Mesenchymal stem cell (in vitro differentiated cells and primary cell): ENCODE results near the gene LRRC10B.
A peak's percentile ranks its signal among the peaks of the same experiment; 100 is the strongest.
"Not testable (repeated sequence)": the region's sequence is repeated elsewhere in the genome, so short reads cannot be mapped to it uniquely, and the experiment has no call there.

Experiments used
- DNase-seq: peaks from one replicate; pipeline ENCODE4 v3.0.0-alpha.2; 2013
- H2AFZ ChIP-seq: one replicate; pipeline ENCODE4 v1.6.1; 2013; ENCODE audit warnings: low read depth, mild to moderate bottlenecking, control low read depth, inconsistent platforms, low read length, moderate library complexity
- H2AK5ac ChIP-seq: 2 replicates; pipeline ENCODE4 v1.6.1; 2013; ENCODE audit warnings: low read length, moderate library complexity, mild to moderate bottlenecking, inconsistent platforms; ENCODE audit not compliant: severe bottlenecking
- H2BK120ac ChIP-seq: one replicate; pipeline ENCODE4 v1.6.1; 2013; ENCODE audit warnings: low read depth, mild to moderate bottlenecking, inconsistent platforms, low read length, moderate library complexity
- H2BK12ac ChIP-seq, 2 experiments: one replicate each; pipeline ENCODE4 v1.6.1; 2013; ENCODE audit warnings: inconsistent platforms in 2 of 2, low read length in 2 of 2, mild to moderate bottlenecking in 2 of 2, moderate library complexity in 2 of 2, control low read depth in 1 of 2
- H2BK15ac ChIP-seq: one replicate; pipeline ENCODE4 v1.6.1; 2013; ENCODE audit warnings: mild to moderate bottlenecking, low read depth, inconsistent platforms; ENCODE audit not compliant: poor library complexity, severe bottlenecking
- H2BK5ac ChIP-seq: 2 replicates; pipeline ENCODE4 v1.6.1; 2013; ENCODE audit warnings: low read depth, mild to moderate bottlenecking, low read length, control low read depth, inconsistent platforms; ENCODE audit not compliant: poor library complexity, severe bottlenecking
- H3K14ac ChIP-seq, 2 experiments: one replicate each; pipeline ENCODE4 v1.6.1; 2013; ENCODE audit warnings: inconsistent platforms in 2 of 2, low read length in 2 of 2, control low read depth in 1 of 2, mild to moderate bottlenecking in 1 of 2, moderate library complexity in 1 of 2
- H3K18ac ChIP-seq, 2 experiments: one replicate each; pipeline ENCODE4 v1.6.1; 2013; ENCODE audit warnings: inconsistent platforms in 2 of 2, low read length in 2 of 2, control low read depth in 1 of 2, low read depth in 1 of 2, mild to moderate bottlenecking in 1 of 2
- H3K23ac ChIP-seq, 2 experiments: one replicate each; pipeline ENCODE4 v1.6.1; 2013; ENCODE audit warnings: inconsistent platforms in 2 of 2, low read length in 2 of 2, mild to moderate bottlenecking in 2 of 2, moderate library complexity in 2 of 2, control low read depth in 1 of 2
- H3K27ac ChIP-seq: 2 replicates; pipeline ENCODE4 v1.5.1; 2013; ENCODE audit warnings: mild to moderate bottlenecking, moderate library complexity, low read length, control low read depth, inconsistent platforms; ENCODE audit not compliant: poor library complexity, severe bottlenecking
- H3K27me3 ChIP-seq, 2 experiments: 2 replicates each; pipeline versions ENCODE4 v1.6.1 to v1.7.0; 2013; ENCODE audit warnings: low read length in 2 of 2, mild to moderate bottlenecking in 2 of 2, moderate library complexity in 2 of 2, control low read depth in 1 of 2, inconsistent platforms in 1 of 2; ENCODE audit not compliant: control insufficient read depth in 1 of 2, insufficient read depth in 1 of 2
- H3K36me3 ChIP-seq, 2 experiments: 2 replicates each; pipeline versions ENCODE4 v1.6.1 to v1.7.0; 2013; ENCODE audit warnings: low read length in 2 of 2, control low read depth in 1 of 2, inconsistent platforms in 1 of 2, low read depth in 1 of 2, mild to moderate bottlenecking in 1 of 2; ENCODE audit not compliant: insufficient read depth in 2 of 2, control insufficient read depth in 1 of 2
- H3K4ac ChIP-seq, 2 experiments: one replicate each; pipeline ENCODE4 v1.6.1; 2013; ENCODE audit warnings: inconsistent platforms in 2 of 2, low read length in 2 of 2, mild to moderate bottlenecking in 2 of 2, moderate library complexity in 2 of 2, control low read depth in 1 of 2, low read depth in 1 of 2
- H3K4me1 ChIP-seq: 2 replicates; pipeline ENCODE4 v1.6.1; 2013; ENCODE audit warnings: low read depth, low read length, control low read depth; ENCODE audit not compliant: control insufficient read depth, insufficient read depth
- H3K4me2 ChIP-seq: 2 replicates; pipeline ENCODE4 v1.6.1; 2013; ENCODE audit warnings: low read length, mild to moderate bottlenecking, inconsistent platforms; ENCODE audit not compliant: poor library complexity, severe bottlenecking
- H3K4me3 ChIP-seq, 2 experiments: 2 replicates each; pipeline versions ENCODE4 v1.5.1 to v1.7.0; 2013; ENCODE audit warnings: low read length in 2 of 2, mild to moderate bottlenecking in 2 of 2, control low read depth in 1 of 2, low read depth in 1 of 2; ENCODE audit not compliant: insufficient read depth in 1 of 2
- H3K79me1 ChIP-seq: replicated peaks from 2 replicates; pipeline ENCODE4 v1.6.1; 2013; ENCODE audit warnings: mild to moderate bottlenecking, control low read depth, low read length, inconsistent platforms; ENCODE audit not compliant: poor library complexity, severe bottlenecking
- H3K9ac ChIP-seq: 2 replicates; pipeline ENCODE4 v1.7.0; 2013; ENCODE audit warnings: mild to moderate bottlenecking, low read length, moderate library complexity
- H3K9me3 ChIP-seq: 2 replicates; pipeline ENCODE4 v1.7.0; 2013; ENCODE audit warnings: mild to moderate bottlenecking, low read length; ENCODE audit not compliant: control insufficient read depth
- H4K8ac ChIP-seq: one replicate; pipeline ENCODE4 v1.6.1; 2013; ENCODE audit warnings: inconsistent platforms, mild to moderate bottlenecking, low read length, moderate library complexity
- H4K91ac ChIP-seq: one replicate; pipeline ENCODE4 v1.6.1; 2013; ENCODE audit warnings: mild to moderate bottlenecking, low read length, inconsistent platforms
- WGBS: methylation state at CpG from one replicate; pipeline ENCODE4 v1.1.7; 2013; ENCODE audit warnings: mixed read lengths; 5-methylcytosine and 5-hydroxymethylcytosine counted together

Gene LRRC10B

DNA sequence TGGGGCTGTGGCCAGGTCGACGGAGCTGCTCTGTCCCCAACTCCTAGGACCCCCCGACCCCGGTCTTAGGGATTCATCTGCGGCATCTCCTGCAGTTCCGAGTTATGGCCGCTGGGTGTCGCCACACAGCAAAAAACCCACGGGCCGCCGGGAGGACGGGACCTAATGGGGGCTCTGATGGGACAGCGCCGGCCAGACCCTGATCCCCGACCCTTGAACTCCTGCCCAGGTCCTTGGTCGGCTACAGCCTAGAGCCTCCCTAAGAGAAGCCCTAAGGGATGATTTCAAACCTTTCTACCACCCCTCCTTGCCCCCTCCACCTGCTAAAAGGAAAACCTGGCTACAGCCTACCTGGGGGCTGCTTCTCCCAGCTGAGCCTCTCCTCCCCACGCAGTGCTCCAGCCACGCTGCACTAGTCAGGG lies 30.8 kb upstream of the LRRC10B start:
- Histone ChIP-seq H3K4me1 (peaks cover 2% of the 10 kb centered on the region), H3K4me3 (no peak overlapping the region), H3K4me2 (no peak overlapping the region), H4K91ac (no peak overlapping the region), H2BK15ac (no peak overlapping the region), H2BK5ac (no peak overlapping the region), H2BK120ac (no peak overlapping the region), H3K4ac (no peak overlapping the region), H3K18ac (no peak overlapping the region), H3K9me3 (no peaks in the 10 kb centered on the region), H3K36me3 (peaks cover 0 to 3% of the 10 kb centered on the region in 2 experiments), H2BK12ac (no peak overlapping the region), H3K23ac (no peak overlapping the region), H3K9ac (peak overlapping the region; percentile 63), H2AK5ac (no peak overlapping the region), H3K79me1 (no peaks in the 10 kb centered on the region), H4K8ac (no peak overlapping the region), H3K27ac (no peak overlapping the region), H3K27me3 (peaks cover 37 to 42% of the 10 kb centered on the region in 2 experiments), H2AFZ (no peak overlapping the region), H3K14ac (no peak overlapping the region)
- 5% methylated on average over 18 of the region's 18 CpGs for WGBS
- peak; percentile 35 for DNase-seq

DNA sequence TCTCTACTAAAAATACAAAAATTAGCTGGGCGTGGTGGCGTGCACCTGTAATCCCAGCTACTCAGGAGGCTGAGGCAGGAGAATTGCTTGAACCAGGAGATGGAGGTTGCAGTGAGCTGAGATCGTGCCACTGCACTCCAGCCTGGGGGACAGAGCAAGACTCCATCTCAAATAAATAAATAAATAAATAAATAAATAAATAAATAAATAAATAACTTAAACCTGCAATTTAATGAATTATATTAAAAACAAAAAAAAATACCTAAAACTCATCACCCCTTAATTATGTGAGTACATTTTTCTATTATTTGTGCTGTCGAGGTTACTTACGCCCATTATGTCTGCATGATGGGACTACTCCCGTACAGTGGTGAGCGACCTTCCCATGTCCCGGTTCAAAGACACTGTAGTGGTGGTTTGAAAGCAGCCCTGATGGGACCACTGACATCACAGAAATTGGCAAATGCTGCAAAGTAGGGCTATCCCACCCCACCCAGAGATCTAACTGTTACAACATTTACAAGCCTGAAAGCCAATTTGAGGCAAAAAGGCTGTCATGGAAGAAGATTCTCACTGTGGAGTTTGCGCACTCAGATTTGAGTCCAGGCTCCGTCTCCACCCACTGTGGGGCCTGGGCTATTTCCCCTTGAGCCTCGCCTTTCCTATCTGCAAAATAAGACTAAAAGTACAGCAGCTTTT lies 29.0 kb upstream of the LRRC10B start:
- not testable (repeated sequence) for H3K14ac ChIP-seq, H3K79me1 ChIP-seq, H4K8ac ChIP-seq, H2AK5ac ChIP-seq, H2BK15ac ChIP-seq, DNase-seq, H3K4me3 ChIP-seq, H3K23ac ChIP-seq, H3K4me2 ChIP-seq, H3K27ac ChIP-seq, H3K4ac ChIP-seq, H2BK5ac ChIP-seq, H3K36me3 ChIP-seq, H3K4me1 ChIP-seq, H2AFZ ChIP-seq, H4K91ac ChIP-seq, H2BK12ac ChIP-seq, H3K9ac ChIP-seq, H2BK120ac ChIP-seq, H3K18ac ChIP-seq, H3K9me3 ChIP-seq
- H3K27me3 ChIP-seq = peaks cover 44 to 49% of the 10 kb centered on the region in 2 experiments
- WGBS = 96% methylated on average over 8 of the region's 11 CpGs

DNA sequence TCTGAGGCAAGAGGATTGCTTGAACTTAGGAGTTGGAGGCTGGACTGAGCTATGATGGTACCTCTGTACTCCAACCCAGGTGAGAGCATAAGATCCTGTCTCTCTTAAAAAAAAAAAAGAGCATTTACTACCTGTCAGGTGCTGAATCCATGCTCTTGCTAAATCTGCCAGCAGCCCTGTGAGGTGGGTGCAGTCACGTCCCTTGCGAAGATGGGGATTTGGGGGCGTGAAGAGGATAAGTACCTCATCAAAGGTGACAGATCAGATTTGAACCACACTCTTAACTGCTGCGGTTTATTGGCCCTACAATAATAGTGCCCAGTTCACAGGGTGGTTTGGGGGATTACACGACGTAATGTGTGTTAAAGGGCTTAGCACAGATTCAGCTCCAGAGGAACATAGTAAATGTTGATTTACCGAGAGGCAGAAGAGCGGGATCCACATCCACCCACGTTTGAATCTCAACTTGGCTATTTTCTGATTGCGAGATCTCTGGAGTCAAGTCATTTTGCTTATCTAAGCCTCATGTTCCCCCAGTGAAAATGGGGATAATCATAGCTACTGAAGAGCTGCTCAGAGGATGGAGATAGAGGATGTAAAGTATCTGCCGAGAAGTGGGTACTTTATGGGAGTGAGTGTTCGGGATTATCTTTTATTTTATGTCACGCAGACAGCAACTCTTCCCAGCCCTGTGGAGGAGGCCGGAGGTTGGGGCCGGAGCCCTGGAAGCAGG lies 28.1 kb upstream of the LRRC10B start:
- H3K27ac ChIP-seq = no peak overlapping the region
- no peak overlapping the region for H2BK12ac ChIP-seq
- H2AK5ac ChIP-seq = no peak overlapping the region
- no peak overlapping the region for H3K4ac ChIP-seq
- H3K9ac ChIP-seq = no peak overlapping the region
- H4K91ac ChIP-seq = no peak overlapping the region
- H2BK5ac ChIP-seq = no peak overlapping the region
- 78% methylated on average over 15 of the region's 15 CpGs for WGBS
- no peak overlapping the region for H3K4me2 ChIP-seq
- no peak overlapping the region for H2BK15ac ChIP-seq
- H3K4me3 ChIP-seq = no peak overlapping the region
- H3K9me3 ChIP-seq = no peaks in the 10 kb centered on the region
- H4K8ac ChIP-seq = no peak overlapping the region
- H3K36me3 ChIP-seq = no peaks in the 10 kb centered on the region
- H3K27me3 ChIP-seq = peaks cover 51 to 57% of the 10 kb centered on the region in 2 experiments
- no peak overlapping the region for H3K23ac ChIP-seq
- H3K18ac ChIP-seq = no peak overlapping the region
- H2AFZ ChIP-seq = no peak overlapping the region
- DNase-seq = no peak
- H2BK120ac ChIP-seq = no peak overlapping the region
- no peaks in the 10 kb centered on the region for H3K79me1 ChIP-seq
- H3K14ac ChIP-seq = no peak overlapping the region
- peaks cover 2% of the 10 kb centered on the region for H3K4me1 ChIP-seq

GRCh38 chr11:61480994-61481335 lies 27.6 kb upstream of the LRRC10B start:
- Histone ChIP-seq H2AK5ac (no peak overlapping the region), H3K9me3 (no peaks in the 10 kb centered on the region), H3K9ac (no peak overlapping the region), H3K4me2 (no peak overlapping the region), H4K8ac (no peak overlapping the region), H4K91ac (no peak overlapping the region), H2BK15ac (no peak overlapping the region), H2BK120ac (no peak overlapping the region), H3K18ac (no peak overlapping the region), H3K4me1 (peaks cover 2% of the 10 kb centered on the region), H3K27me3 (peaks cover 56 to 60% of the 10 kb centered on the region in 2 experiments), H3K27ac (no peak overlapping the region), H2AFZ (no peak overlapping the region), H2BK12ac (no peak overlapping the region), H3K79me1 (no peaks in the 10 kb centered on the region), H2BK5ac (no peak overlapping the region), H3K14ac (no peak overlapping the region), H3K23ac (no peak overlapping the region), H3K4me3 (no peak overlapping the region), H3K4ac (no peak overlapping the region), H3K36me3 (no peaks in the 10 kb centered on the region)
- peak; percentile 40 for DNase-seq
- WGBS = 21% methylated on average over 6 of the region's 7 CpGs
